ENCODE data around the gene EIF3M. TPM values are rescaled to one million over a fixed set of nuclear protein-coding genes. Genes with fewer than 3 reads are reported as not detected.
"Not testable (repeated sequence)": the region's sequence is repeated elsewhere in the genome, so short reads cannot be mapped to it uniquely, and the experiment has no call there.

The EIF3M gene
- total and polyA plus RNA-seq, 7 donors = 215 to 585 (median 337) TPM

DNA sequence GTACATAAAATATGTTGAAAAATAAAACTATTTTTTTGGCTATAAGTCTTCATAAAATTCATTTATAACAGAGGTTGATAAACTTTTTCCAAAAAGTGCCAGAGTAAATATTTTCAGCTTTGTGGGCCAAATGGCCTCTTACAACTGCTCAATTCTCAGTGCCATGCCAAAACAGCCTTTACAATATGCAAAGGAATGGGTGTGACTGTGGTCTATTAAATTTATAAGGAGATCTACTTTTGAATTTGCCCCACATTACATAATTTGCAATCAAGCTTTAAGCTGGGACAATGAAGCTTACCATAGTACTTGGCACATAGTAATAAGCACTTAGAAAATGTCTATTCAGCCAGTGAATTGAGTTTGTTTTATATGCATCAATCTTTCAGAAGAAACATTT is 22.6 kb downstream of the EIF3M start:
- peaks cover 0 to 47% (median 11%) of the 10 kb centered on the region in 4 donors for H3K36me3 ChIP-seq
- intact Hi-C loops (cut with DNase I) = no loop called here
- DNase-seq = no peak
- H3K9me3 ChIP-seq = no peaks in the 10 kb centered on the region
- no peaks in the 10 kb centered on the region for H3K27me3 ChIP-seq
- no peak overlapping the region for H3K4me3 ChIP-seq
- peaks cover 0 to 12% (median 8%) of the 10 kb centered on the region in 4 donors for H3K4me1 ChIP-seq
- no peak overlapping the region for H3K27ac ChIP-seq
- TF ChIP-seq EP300 (IDR thresholded peaks at IDR 0.05) (no peak), CTCF (IDR thresholded peaks at IDR 0.05) (no peak), POLR2AphosphoS5 (IDR thresholded peaks at IDR 0.05) (no peak), POLR2A (IDR thresholded peaks at IDR 0.05) (no peak)

DNA sequence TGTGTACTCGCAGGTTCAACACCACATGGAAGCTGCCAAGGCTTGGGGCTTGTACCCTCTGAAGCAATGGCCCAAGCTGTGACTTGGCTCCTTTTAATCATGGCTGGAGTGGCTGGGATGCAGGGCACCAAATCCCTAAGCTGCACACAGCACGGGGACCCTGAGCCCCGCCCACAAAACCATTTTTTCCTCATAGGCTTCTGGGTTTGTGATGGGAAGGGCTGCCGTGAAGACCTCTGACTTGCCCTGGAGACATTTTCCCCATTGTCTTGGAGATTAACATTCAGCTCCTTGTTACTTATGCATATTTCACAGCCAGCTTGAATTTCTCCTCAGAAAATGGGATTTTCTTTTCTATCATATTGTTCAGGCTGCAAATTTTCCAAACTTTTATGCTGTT is 25.2 kb downstream of the EIF3M start:
- 97 to 98% methylated on average over 4 of the region's 4 CpGs for WGBS, 2 donors
- H3K4me1 ChIP-seq; H3K27ac ChIP-seq; intact Hi-C loops (cut with DNase I); H3K9me3 ChIP-seq; DNase-seq; H3K27me3 ChIP-seq; H3K4me3 ChIP-seq: not testable (repeated sequence)
- H3K36me3 ChIP-seq = peaks cover 0 to 22% (median 5%) of the 10 kb centered on the region in 4 donors

GRCh38 chr11:32610797-32611352 is 27.2 kb downstream of the EIF3M start:
- Histone ChIP-seq H3K27me3 (no peaks in the 10 kb centered on the region), H3K4me3 (no peak overlapping the region), H3K36me3 (peaks cover 0 to 4% (median 0%) of the 10 kb centered on the region in 4 donors), H3K27ac (no peak overlapping the region), H3K4me1 (no peaks in the 10 kb centered on the region), H3K9me3 (no peaks in the 10 kb centered on the region)
- WGBS, 2 donors = 87 to 94% methylated on average over 3 of the region's 3 CpGs
- intact Hi-C loops (cut with DNase I) = no loop called here
- no peak for TF ChIP-seq POLR2A (IDR thresholded peaks at IDR 0.05)
- TF ChIP-seq POLR2AphosphoS5 (IDR thresholded peaks at IDR 0.05) = no peak
- TF ChIP-seq EP300 (IDR thresholded peaks at IDR 0.05) = no peak
- TF ChIP-seq CTCF (IDR thresholded peaks at IDR 0.05) = no peak
- DNase-seq = no peak

GRCh38 chr11:32613500-32614151 is 30.0 kb downstream of the EIF3M start:
- no peak overlapping the region for H3K4me3 ChIP-seq
- no peaks in the 10 kb centered on the region for H3K9me3 ChIP-seq
- H3K4me1 ChIP-seq = no peaks in the 10 kb centered on the region
- H3K27me3 ChIP-seq = no peaks in the 10 kb centered on the region
- no peaks in the 10 kb centered on the region for H3K36me3 ChIP-seq
- no peak overlapping the region for H3K27ac ChIP-seq
- DNase-seq = no peak
- no peak for TF ChIP-seq POLR2A (IDR thresholded peaks at IDR 0.05)
- no peak for TF ChIP-seq CTCF (IDR thresholded peaks at IDR 0.05)
- no peak for TF ChIP-seq POLR2AphosphoS5 (IDR thresholded peaks at IDR 0.05)
- TF ChIP-seq EP300 (IDR thresholded peaks at IDR 0.05) = no peak
- WGBS, 2 donors = 45 to 66% methylated on average over 4 of the region's 4 CpGs
- intact Hi-C loops (cut with DNase I) = no loop called here

DNA sequence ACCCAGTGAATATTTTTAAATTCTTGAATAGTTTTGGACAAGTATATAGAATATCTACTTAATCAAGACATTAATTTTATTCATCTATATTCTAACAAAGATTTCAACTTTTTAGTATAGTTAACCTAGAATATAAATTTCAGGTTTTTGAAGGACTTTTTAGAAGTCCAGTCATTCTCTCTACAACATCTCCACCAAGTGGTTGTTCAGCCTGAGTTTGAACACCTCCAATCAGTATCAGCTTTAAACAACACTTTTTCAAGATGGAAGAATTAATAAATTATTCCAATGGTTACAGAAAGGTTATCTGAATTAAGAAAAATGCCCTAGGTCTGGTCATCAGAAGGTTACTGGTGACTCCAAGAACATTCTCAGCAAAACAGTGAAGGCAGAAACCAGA is 31.8 kb downstream of the EIF3M start:
- Histone ChIP-seq H3K4me1 (no peaks in the 10 kb centered on the region), H3K36me3 (no peaks in the 10 kb centered on the region), H3K4me3 (no peak overlapping the region), H3K27me3 (no peaks in the 10 kb centered on the region), H3K9me3 (no peaks in the 10 kb centered on the region), H3K27ac (no peak overlapping the region)
- DNase-seq = no peak
- TF ChIP-seq POLR2A (IDR thresholded peaks at IDR 0.05) (no peak), EP300 (IDR thresholded peaks at IDR 0.05) (no peak)
- intact Hi-C loops (cut with DNase I) = no loop called here

DNA sequence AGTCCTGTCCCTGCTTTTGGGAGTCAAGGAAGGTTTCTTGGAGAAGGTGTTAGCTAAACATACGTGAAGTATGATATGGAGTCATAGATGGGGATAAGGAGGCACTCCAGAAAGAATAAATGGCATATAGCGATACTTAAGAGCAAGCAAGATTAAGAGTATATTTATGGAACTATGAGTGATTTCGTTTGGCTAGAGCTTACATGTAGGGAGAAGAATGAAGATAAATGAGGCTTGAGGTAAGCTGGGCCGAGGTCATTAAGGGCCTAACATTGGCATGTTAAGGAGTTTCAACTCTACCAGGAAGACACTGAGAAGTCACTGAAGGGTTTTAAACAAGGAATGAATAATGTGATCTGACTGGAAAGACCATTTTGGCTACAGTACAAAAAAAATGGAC is 33.3 kb downstream of the EIF3M start:
- Histone ChIP-seq H3K9me3 (no peaks in the 10 kb centered on the region), H3K36me3 (no peaks in the 10 kb centered on the region), H3K27ac (no peak overlapping the region), H3K4me1 (no peaks in the 10 kb centered on the region), H3K4me3 (no peak overlapping the region), H3K27me3 (no peaks in the 10 kb centered on the region)
- WGBS, 2 donors = 85 to 92% methylated on average over 4 of the region's 4 CpGs
- intact Hi-C loops (cut with DNase I) = no loop called here
- TF ChIP-seq POLR2A (IDR thresholded peaks at IDR 0.05) (no peak), EP300 (IDR thresholded peaks at IDR 0.05) (no peak), POLR2AphosphoS5 (IDR thresholded peaks at IDR 0.05) (no peak), CTCF (IDR thresholded peaks at IDR 0.05) (no peak)
- no peak for DNase-seq
